ENCODE measurements around the gene GALNT3. TPM values are rescaled to one million over a fixed set of nuclear protein-coding genes. Genes with fewer than 3 reads are reported as not detected.

Gene GALNT3
- total RNA-seq, 4 donors from 2014 or later = 0.20 to 1.7 (median 0.56) TPM; not detected in 1

GRCh38 chr2:165837122-165837521 lies 43.1 kb upstream of the GALNT3 start:
- H3K4me1 ChIP-seq = no peaks in the 10 kb centered on the region
- H3K27ac ChIP-seq = no peak overlapping the region
- in situ Hi-C loops (cut with MboI; ENCODE audit: low sequenced_read_pairs in 4 of 4) (no loop called here), intact Hi-C loops (cut with DNase I; ENCODE audit: low total_unique reads) (no loop called here)
- H3K27me3 ChIP-seq = no peaks in the 10 kb centered on the region
- H3K36me3 ChIP-seq = no peaks in the 10 kb centered on the region
- no peaks in the 10 kb centered on the region for H3K9me3 ChIP-seq
- TF ChIP-seq CTCF (IDR thresholded peaks at IDR 0.05 in 4 of 5, conservative IDR thresholded peaks at IDR 0.05 in 1 of 5) = no peak
- TF ChIP-seq POLR2A (IDR thresholded peaks at IDR 0.05) = no peak
- H3K4me3 ChIP-seq = no peak overlapping the region
- ATAC-seq (no peak), DNase-seq (no peak)

- intact Hi-C loops (cut with DNase I; ENCODE audit: low total_unique reads) = no loop called here
- in situ Hi-C loops (cut with MboI; ENCODE audit: low sequenced_read_pairs in 4 of 4) = no loop called here
- no peaks in the 10 kb centered on the region for H3K36me3 ChIP-seq
- DNase-seq = no peak
- H3K4me3 ChIP-seq = no peak overlapping the region
- H3K9me3 ChIP-seq = no peaks in the 10 kb centered on the region
- TF ChIP-seq CTCF (IDR thresholded peaks at IDR 0.05 in 4 of 5, conservative IDR thresholded peaks at IDR 0.05 in 1 of 5) (no peak), POLR2A (IDR thresholded peaks at IDR 0.05) (no peak)
- H3K27ac ChIP-seq = no peak overlapping the region
- ATAC-seq = no peak
- H3K4me1 ChIP-seq = no peaks in the 10 kb centered on the region
- H3K27me3 ChIP-seq = no peaks in the 10 kb centered on the region
These were observed 41.3 kb upstream of the GALNT3 start for GRCh38 chr2:165835363-165835762.

GRCh38 chr2:165833156-165833555 lies 39.1 kb upstream of the GALNT3 start:
- no peak for TF ChIP-seq CTCF (IDR thresholded peaks at IDR 0.05 in 4 of 5, conservative IDR thresholded peaks at IDR 0.05 in 1 of 5)
- TF ChIP-seq POLR2A (IDR thresholded peaks at IDR 0.05) = no peak
- no peak for ATAC-seq
- Histone ChIP-seq H3K9me3 (no peaks in the 10 kb centered on the region), H3K27ac (no peak overlapping the region), H3K27me3 (no peaks in the 10 kb centered on the region), H3K4me3 (no peak overlapping the region), H3K36me3 (no peaks in the 10 kb centered on the region), H3K4me1 (no peaks in the 10 kb centered on the region)
- intact Hi-C loops (cut with DNase I; ENCODE audit: low total_unique reads) = no loop called here
- no peak for DNase-seq
- in situ Hi-C loops (cut with MboI; ENCODE audit: low sequenced_read_pairs in 4 of 4) = no loop called here

GRCh38 chr2:165827921-165828276 lies 33.9 kb upstream of the GALNT3 start:
- Histone ChIP-seq H3K27ac (no peak overlapping the region), H3K27me3 (no peaks in the 10 kb centered on the region), H3K9me3 (no peaks in the 10 kb centered on the region), H3K4me3 (no peak overlapping the region), H3K36me3 (no peaks in the 10 kb centered on the region), H3K4me1 (no peaks in the 10 kb centered on the region)
- TF ChIP-seq CTCF (IDR thresholded peaks at IDR 0.05 in 4 of 5, conservative IDR thresholded peaks at IDR 0.05 in 1 of 5) (no peak), POLR2A (IDR thresholded peaks at IDR 0.05) (no peak)
- in situ Hi-C loops (cut with MboI; ENCODE audit: low sequenced_read_pairs in 4 of 4) (no loop called here), intact Hi-C loops (cut with DNase I; ENCODE audit: low total_unique reads) (no loop called here)
- DNase-seq (no peak), ATAC-seq (no peak)
